Aorta (tissue), 5 donors: ENCODE results near the gene RND3. TPM values are rescaled to one million over a fixed set of nuclear protein-coding genes. Genes with fewer than 3 reads are reported as not detected.

Source experiments
- ATAC-seq: fragments of 200-7000 bp; cut with Tn5 transposase; one replicate; pipeline ENCODE4 v1.9.1; 2022; ENCODE audit warnings: moderate library complexity; ENCODE audit not compliant: low FRiP score
- DNase-seq, 2 donors: peaks; one replicate each; pipeline ENCODE4 v3.0.0-alpha.2; 2020
- H3K27ac ChIP-seq, 2 donors: one replicate each; pipeline ENCODE4 v1.5.1; 2013; ENCODE audit warnings: low read length in 2 of 2, mild to moderate bottlenecking in 2 of 2, moderate library complexity in 2 of 2, control low read depth in 1 of 2, inconsistent platforms in 1 of 2, low read depth in 1 of 2
- H3K27me3 ChIP-seq, 2 donors: one replicate each; pipeline ENCODE4 v1.6.1; 2013; ENCODE audit warnings: control low read depth in 1 of 2, low read length in 1 of 2, mild to moderate bottlenecking in 1 of 2, moderate library complexity in 1 of 2; ENCODE audit not compliant: insufficient read depth in 2 of 2, control insufficient read depth in 1 of 2
- H3K36me3 ChIP-seq, 2 donors: one replicate each; pipeline ENCODE4 v1.6.1; 2013; ENCODE audit warnings: control low read depth in 1 of 2, low read length in 1 of 2, mild to moderate bottlenecking in 1 of 2; ENCODE audit not compliant: insufficient read depth in 2 of 2, control insufficient read depth in 1 of 2
- H3K4me1 ChIP-seq, 2 donors: one replicate each; pipeline ENCODE4 v1.6.1; 2013; ENCODE audit warnings: low read length in 2 of 2, control low read depth in 1 of 2, mild to moderate bottlenecking in 1 of 2, moderate library complexity in 1 of 2; ENCODE audit not compliant: insufficient read depth in 2 of 2, control insufficient read depth in 1 of 2
- H3K4me3 ChIP-seq, 2 donors: one replicate each; pipeline ENCODE4 v1.5.1; 2013; ENCODE audit warnings: low read length in 2 of 2, control low read depth in 1 of 2, mild to moderate bottlenecking in 1 of 2
- H3K9me3 ChIP-seq: one replicate; pipeline ENCODE4 v1.6.1; 2013; ENCODE audit warnings: mild to moderate bottlenecking, low read length; ENCODE audit not compliant: control insufficient read depth
- WGBS, 2 donors: extraction: QIAGEN DNeasy Blood & Tissue Kit; methylation state at CpG; one replicate each; pipeline ENCODE4 v1.1.7; 2013; 5-methylcytosine and 5-hydroxymethylcytosine counted together
- intact Hi-C, 2 donors: fragments of 100-400 bp; cut with DNase I; formaldehyde crosslinking; loops; one replicate each; pipeline versions ENCODE4 v1.14.2 to v1.15.0; 2022
- polyA plus RNA-seq, 2 donors: library from polyadenylated mRNA; stranded (reverse); fragments of 200-250 nt; gene quantifications; one replicate each; pipeline ENCODE4 v1.2.3, GENCODE V29; 2013
- total RNA-seq, 2 donors: library from RNA; stranded (reverse); fragmentation: NEBNext Ultra II Directional; extraction: Animal tissue kit (Norgen Biotek cat#: 25700); gene quantifications; one replicate each; pipeline ENCODE4 v1.2.1, GENCODE V29; 2021
- donor health status: healthy with polysubstance abuse.
- donor health status: Bipolar disorder and iron deficiency.
- donor health status: DM: no; HTN: no; CAD: no.
- donor health status: DM: no; HTN: no; CAD: no.
- donor health status: DM: yes; HTN: yes; CAD: no.

RND3 gene
- total and polyA plus RNA-seq, 4 donors = 16.8 to 67.0 (median 21.1) TPM

GRCh38 chr2:150479075-150479915 lies 8.2 kb downstream of the RND3 start:
- H3K27ac ChIP-seq = peak overlapping the region in 1 of 2 donors; percentile 62
- peaks cover 8 to 31% of the 10 kb centered on the region in 2 donors for H3K4me1 ChIP-seq
- no peaks in the 10 kb centered on the region for H3K27me3 ChIP-seq
- 30 to 36% methylated on average over 3 of the region's 3 CpGs for WGBS, 2 donors
- H3K36me3 ChIP-seq = no peaks in the 10 kb centered on the region
- no peak for DNase-seq
- no peak overlapping the region for H3K4me3 ChIP-seq
- no peaks in the 10 kb centered on the region for H3K9me3 ChIP-seq
- intact Hi-C loops = no loop called here
- no peak for ATAC-seq

- Histone ChIP-seq H3K27me3 (no peaks in the 10 kb centered on the region), H3K9me3 (no peaks in the 10 kb centered on the region), H3K27ac (peak overlapping the region in 1 of 2 donors; percentile 81), H3K4me1 (peaks cover 8 to 31% of the 10 kb centered on the region in 2 donors), H3K36me3 (no peaks in the 10 kb centered on the region), H3K4me3 (no peak overlapping the region)
- DNase-seq = no peak
- intact Hi-C loops = no loop called here
- ATAC-seq = no peak
- WGBS, 2 donors = 27 to 34% methylated on average over 6 of the region's 6 CpGs
Observed at GRCh38 chr2:150478200-150478974, 9.1 kb downstream of the RND3 start.

GRCh38 chr2:150477347-150477746 lies 10.1 kb downstream of the RND3 start:
- no peaks in the 10 kb centered on the region for H3K36me3 ChIP-seq
- intact Hi-C loops = no loop called here
- no peaks in the 10 kb centered on the region for H3K9me3 ChIP-seq
- ATAC-seq (no peak), DNase-seq (no peak)
- H3K27me3 ChIP-seq = no peaks in the 10 kb centered on the region
- peaks cover 8 to 25% of the 10 kb centered on the region in 2 donors for H3K4me1 ChIP-seq
- WGBS, 2 donors = 52 to 55% methylated on average over 3 of the region's 3 CpGs
- no peak overlapping the region for H3K4me3 ChIP-seq
- peak overlapping the region; percentile 17 to 81 for H3K27ac ChIP-seq

- Histone ChIP-seq H3K4me1 (peaks cover 8 to 25% of the 10 kb centered on the region in 2 donors), H3K27ac (peak overlapping the region; percentile 64 to 81), H3K9me3 (no peaks in the 10 kb centered on the region), H3K36me3 (peaks cover 0 to 3% of the 10 kb centered on the region in 2 donors), H3K4me3 (peak overlapping the region in 1 of 2 donors; percentile 34), H3K27me3 (no peaks in the 10 kb centered on the region)
- WGBS, 2 donors = 4 to 5% methylated on average over 7 of the region's 7 CpGs
- DNase-seq (no peak), ATAC-seq (no peak)
- intact Hi-C loops = no loop called here
Observed at GRCh38 chr2:150476809-150477302, 10.6 kb downstream of the RND3 start.

- H3K4me1 ChIP-seq = peaks cover 8 to 22% of the 10 kb centered on the region in 2 donors
- DNase-seq (no peak), ATAC-seq (no peak)
- intact Hi-C loops = no loop called here
- no peaks in the 10 kb centered on the region for H3K9me3 ChIP-seq
- H3K27ac ChIP-seq = peak overlapping the region in 1 of 2 donors; percentile 64
- H3K27me3 ChIP-seq = no peaks in the 10 kb centered on the region
- peaks cover 3% of the 10 kb centered on the region in 2 donors for H3K36me3 ChIP-seq
- peak overlapping the region in 1 of 2 donors; percentile 34 for H3K4me3 ChIP-seq
- 13% methylated on average over 4 of the region's 4 CpGs for WGBS, 2 donors
Observed at GRCh38 chr2:150476286-150476685, 11.2 kb downstream of the RND3 start.

- peaks cover 8 to 17% of the 10 kb centered on the region in 2 donors for H3K4me1 ChIP-seq
Observed at GRCh38 chr2:150475479-150476250, 11.8 kb downstream of the RND3 start.

GRCh38 chr2:150474326-150475074 lies 13.0 kb downstream of the RND3 start:
- DNase-seq (no peak), ATAC-seq (no peak)
- intact Hi-C loops = no loop called here
- no peaks in the 10 kb centered on the region for H3K9me3 ChIP-seq
- 81 to 84% methylated on average over 4 of the region's 4 CpGs for WGBS, 2 donors
- peak overlapping the region in 1 of 2 donors; percentile 21 for H3K27ac ChIP-seq
- peaks cover 4 to 16% of the 10 kb centered on the region in 2 donors for H3K4me1 ChIP-seq
- no peaks in the 10 kb centered on the region for H3K27me3 ChIP-seq
- H3K36me3 ChIP-seq = peaks cover 3 to 9% of the 10 kb centered on the region in 2 donors
- H3K4me3 ChIP-seq = no peak overlapping the region

More at GRCh38 chr2:150475479-150476250, 11.8 kb downstream of the RND3 start:
- Histone ChIP-seq H3K9me3 (no peaks in the 10 kb centered on the region), H3K36me3 (peaks cover 3% of the 10 kb centered on the region in 2 donors), H3K4me3 (no peak overlapping the region), H3K27me3 (no peaks in the 10 kb centered on the region), H3K27ac (peak overlapping the region in 1 of 2 donors; percentile 57)
- 72% methylated on average over 6 of the region's 6 CpGs for WGBS, 2 donors
- no peak for DNase-seq
- no peak for ATAC-seq
- intact Hi-C loops = no loop called here
